SK-N-SH (cell line): ENCODE measurements around the gene ELP4. TPM values are rescaled to one million over a fixed set of nuclear protein-coding genes. Genes with fewer than 3 reads are reported as not detected.

Source experiments
- CTCF ChIA-PET: fragments of 300-600, 350-600 bp; formaldehyde crosslinking; extraction: SDS; loops from one replicate; lab custom pipeline; 2021; lab: Yijun Ruan, JAX
- POLR2A ChIA-PET: fragments of 350-600 bp; sonication (Branson Sonifier 250); formaldehyde crosslinking; extraction: SDS; loops from one replicate; lab custom pipeline; 2020; ENCODE audit warnings: antibody characterized with exemption, inconsistent platforms; lab: Yijun Ruan, JAX
- DNase-seq: peaks from one replicate; pipeline ENCODE4 v3.0.0; 2012
- H2AFZ ChIP-seq: fragments of 200-600 bp; sonication (generic); 2 replicates; pipeline ENCODE4 v1.8.1; 2016; ENCODE audit warnings: antibody characterized with exemption, mild to moderate bottlenecking, low read depth
- H3F3A ChIP-seq: fragments of 200-600 bp; sonication (generic); replicated peaks from 2 replicates; pipeline ENCODE3; 2016; ENCODE audit warnings: antibody characterized with exemption, mild to moderate bottlenecking; ENCODE audit not compliant: insufficient read depth
- H3K27ac ChIP-seq, 2 experiments: fragments of 200-500 bp in 1 of 2; fragments of 200-600 bp in 1 of 2; sonication (Bioruptor generic) in 1 of 2; sonication (generic), shearing (Covaris generic) in 1 of 2; 2 replicates each; pipeline versions ENCODE4 v1.5.1 to v1.6.1; 2014 to 2016; ENCODE audit warnings: low read depth in 2 of 2, inconsistent platforms in 1 of 2, low read length in 1 of 2, mild to moderate bottlenecking in 1 of 2, mixed read lengths in 1 of 2
- H3K27me3 ChIP-seq: fragments of 200-600 bp; sonication (generic), shearing (Covaris generic); 2 replicates; pipeline ENCODE4 v1.6.1; 2016; ENCODE audit warnings: mixed run types; ENCODE audit not compliant: insufficient read depth
- H3K36me3 ChIP-seq, 2 experiments: fragments of 200-500 bp in 1 of 2; fragments of 200-600 bp in 1 of 2; sonication (Bioruptor generic) in 1 of 2; sonication (generic) in 1 of 2; replicated peaks in 1 of 2; 2 replicates each; pipeline versions ENCODE3 to v1.5.1; 2014 to 2016; ENCODE audit warnings: low read length in 1 of 2, mild to moderate bottlenecking in 1 of 2; ENCODE audit not compliant: insufficient read depth in 2 of 2, control insufficient read depth in 1 of 2
- H3K4me1 ChIP-seq, 2 experiments: fragments of 200-500 bp in 1 of 2; fragments of 200-600 bp in 1 of 2; sonication (Bioruptor generic) in 1 of 2; sonication (generic), shearing (Covaris generic) in 1 of 2; 2 replicates each; pipeline versions ENCODE4 v1.5.1 to v1.6.1; 2014 to 2016; ENCODE audit warnings: low read depth in 1 of 2, low read length in 1 of 2, mixed run types in 1 of 2; ENCODE audit not compliant: insufficient read depth in 2 of 2, control insufficient read depth in 1 of 2
- H3K4me2 ChIP-seq: fragments of 200-600 bp; sonication (generic), shearing (Covaris generic); 2 replicates; pipeline ENCODE4 v1.6.1; 2017; ENCODE audit warnings: mixed run types
- H3K4me3 ChIP-seq, 2 experiments: fragments of 200-500 bp in 1 of 2; fragments of 200-600 bp in 1 of 2; sonication (Bioruptor generic) in 1 of 2; sonication (generic), shearing (Covaris generic) in 1 of 2; 2 replicates each; pipeline versions ENCODE4 v1.5.1 to v1.8.1; 2014 to 2016; ENCODE audit warnings: low read depth in 2 of 2, inconsistent platforms in 1 of 2, low read length in 1 of 2, mild to moderate bottlenecking in 1 of 2, mixed read lengths in 1 of 2, moderate library complexity in 1 of 2
- H3K79me2 ChIP-seq: fragments of 200-600 bp; sonication (generic); 2 replicates; pipeline ENCODE4 v1.8.1; 2017; ENCODE audit warnings: mild to moderate bottlenecking; ENCODE audit not compliant: insufficient read depth
- H3K9ac ChIP-seq: fragments of 200-600 bp; sonication (generic); 2 replicates; pipeline ENCODE4 v1.6.1; 2017; ENCODE audit warnings: mixed run types
- H3K9me2 ChIP-seq: fragments of 200-600 bp; sonication (generic); 2 replicates; pipeline ENCODE4 v1.6.1; 2017; ENCODE audit warnings: mixed run types
- H3K9me3 ChIP-seq: fragments of 200-600 bp; sonication (generic); 2 replicates; pipeline ENCODE4 v1.6.1; 2017; ENCODE audit warnings: mixed run types, mild to moderate bottlenecking, moderate library complexity
- H4K20me1 ChIP-seq: fragments of 200-600 bp; sonication (generic); 2 replicates; pipeline ENCODE4 v1.6.1; 2017; ENCODE audit warnings: mild to moderate bottlenecking, mixed run types; ENCODE audit not compliant: insufficient read depth
- ELF1 ChIP-seq: IDR thresholded peaks from 2 replicates; pipeline ENCODE4 v1.4.0; 2012
- FOSL2 ChIP-seq: IDR thresholded peaks from 2 replicates; pipeline ENCODE4 v1.4.0; 2012; ENCODE audit warnings: low read depth, mild to moderate bottlenecking, moderate library complexity, borderline replicate concordance
- FOXM1 ChIP-seq: IDR thresholded peaks from 2 replicates; pipeline ENCODE4 v1.4.0; 2012; ENCODE audit warnings: low read depth, mild to moderate bottlenecking
- GABPA ChIP-seq: IDR thresholded peaks from 2 replicates; pipeline ENCODE4 v1.4.0; 2012; ENCODE audit warnings: low read depth, mild to moderate bottlenecking
- MEF2A ChIP-seq: IDR thresholded peaks from 2 replicates; pipeline ENCODE4 v1.4.0; 2012; ENCODE audit warnings: low read depth, borderline replicate concordance
- MXI1 ChIP-seq: IDR thresholded peaks from 2 replicates; pipeline ENCODE4 v1.6.1; 2012; ENCODE audit warnings: mild to moderate bottlenecking, low read depth, low read length, improper control_type of control experiment
- NFIC ChIP-seq: IDR thresholded peaks from 2 replicates; pipeline ENCODE4 v1.4.0; 2012; ENCODE audit warnings: borderline replicate concordance
- NRF1 ChIP-seq: IDR thresholded peaks from 2 replicates; pipeline ENCODE4 v1.6.1; 2012; ENCODE audit warnings: low read depth, mild to moderate bottlenecking, low read length
- PBX3 ChIP-seq: IDR thresholded peaks from 2 replicates; pipeline ENCODE4; 2012
- POLR2AphosphoS5 ChIP-seq: IDR thresholded peaks from 2 replicates; pipeline ENCODE4 v1.6.1; 2012; ENCODE audit warnings: low read depth, low read length
- REST ChIP-seq: IDR thresholded peaks from 2 replicates; pipeline ENCODE4 v1.6.1; 2012; ENCODE audit warnings: mild to moderate bottlenecking, low read depth, low read length, moderate library complexity
- RFX5 ChIP-seq: IDR thresholded peaks from 2 replicates; pipeline ENCODE4 v1.6.1; 2012; ENCODE audit warnings: mild to moderate bottlenecking, improper control_type of control experiment, low read length
- SMC3 ChIP-seq: IDR thresholded peaks from 2 replicates; pipeline ENCODE4 v1.6.1; 2012; ENCODE audit warnings: low read depth, low read length, improper control_type of control experiment
- TCF12 ChIP-seq: IDR thresholded peaks from 2 replicates; pipeline ENCODE4 v1.4.0; 2012
- TEAD4 ChIP-seq: IDR thresholded peaks from 2 replicates; pipeline ENCODE4 v1.4.0; 2012; ENCODE audit warnings: mild to moderate bottlenecking, borderline replicate concordance; ENCODE audit not compliant: insufficient read depth
- USF2 ChIP-seq: fragments of 150-350 bp; IDR thresholded peaks from 2 replicates; pipeline ENCODE4 v1.6.1; 2017; ENCODE audit warnings: antibody characterized with exemption, low read length, low read depth, borderline replicate concordance
- WGBS: methylation state at CpG from one replicate; pipeline ENCODE4 v1.1.6; 2017; ENCODE audit warnings: low lambda C conversion rate; 5-methylcytosine and 5-hydroxymethylcytosine counted together
- polyA plus RNA-seq, 3 experiments: library from polyadenylated mRNA; depleted of rRNA; stranded (reverse); fragments of >200 nt; gene quantifications; 2 replicates each; pipeline ENCODE4 v1.2.3, GENCODE V29; 2012
- TF ChIP-seq, protein P1 (sequence below): IDR thresholded peaks from 2 replicates; pipeline ENCODE4 v1.4.0; 2012; ENCODE audit warnings: low read depth, borderline replicate concordance

The ELP4 gene
- polyA plus RNA-seq, 1 of the 3 experiments (the other 2 are of a cell fraction): 7.0 TPM

- Histone ChIP-seq H3K27me3 (no peaks in the 10 kb centered on the region), H3K9me2 (no peaks in the 10 kb centered on the region), H3K36me3 (no peaks in the 10 kb centered on the region), H2AFZ (no peak overlapping the region), H3K4me2 (no peak overlapping the region), H3K4me1 (no peaks in the 10 kb centered on the region; a peak in 1 of 4 replicates), H3K4me3 (no peak overlapping the region), H4K20me1 (no peaks in the 10 kb centered on the region), H3K9me3 (no peaks in the 10 kb centered on the region), H3K27ac (no peak overlapping the region), H3K9ac (no peak overlapping the region), H3F3A (peaks cover 8% of the 10 kb centered on the region), H3K79me2 (no peaks in the 10 kb centered on the region)
- DNase-seq: no peak
- 86% methylated on average over 2 of the region's 2 CpGs for WGBS
- TF ChIP-seq POLR2AphosphoS5 (no peak), SMC3 (no peak), USF2 (no peak), ELF1 (no peak), FOXM1 (no peak), NFIC (no peak), MXI1 (no peak), TCF12 (no peak), MEF2A (no peak), PBX3 (no peak), NRF1 (no peak)
- CTCF ChIA-PET: no interaction called here
- POLR2A ChIA-PET: no interaction called here
Observed at GRCh38 chr11:31690041-31690440, 180.5 kb downstream of the ELP4 start.

DNA sequence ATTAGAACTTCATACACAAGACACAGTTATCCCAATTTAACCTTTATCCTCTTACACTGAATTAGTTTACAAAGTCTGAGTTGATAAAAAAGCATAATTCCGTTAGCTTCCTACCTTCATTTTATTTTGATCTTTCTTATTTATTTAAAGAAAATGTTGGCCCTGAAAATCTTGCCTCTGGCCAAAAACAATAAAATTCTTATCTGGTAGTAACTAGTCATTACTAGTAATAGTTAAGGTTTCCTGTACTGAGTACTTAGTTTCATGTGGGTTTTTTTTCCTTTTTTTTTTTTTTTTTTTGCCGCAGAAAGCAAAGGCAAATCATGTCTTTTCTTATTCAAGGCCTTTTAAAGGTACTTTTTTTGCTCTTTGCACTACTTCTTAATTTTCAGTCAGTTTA, 180.9 kb downstream of the ELP4 start:
- no peak for DNase-seq
- Histone ChIP-seq H3K79me2 (no peaks in the 10 kb centered on the region), H3K4me1 (no peaks in the 10 kb centered on the region; a peak in 1 of 4 replicates), H3F3A (peaks cover 8% of the 10 kb centered on the region), H3K9me2 (no peaks in the 10 kb centered on the region), H3K9me3 (no peaks in the 10 kb centered on the region), H4K20me1 (no peaks in the 10 kb centered on the region), H3K27me3 (no peaks in the 10 kb centered on the region), H3K4me3 (no peak overlapping the region), H3K9ac (no peak overlapping the region), H2AFZ (no peak overlapping the region), H3K36me3 (no peaks in the 10 kb centered on the region), H3K27ac (no peak overlapping the region), H3K4me2 (no peak overlapping the region)
- ChIA-PET CTCF (no interaction called here), POLR2A (no interaction called here)
- WGBS: 95% methylated on average over 2 of the region's 2 CpGs
- TF ChIP-seq FOXM1: no peak
- TF ChIP-seq GABPA: no peak
- no peak for TF ChIP-seq TEAD4
- TF ChIP-seq FOSL2: no peak
- TF ChIP-seq POLR2AphosphoS5: no peak
- TF ChIP-seq NFIC: no peak
- TF ChIP-seq RFX5: no peak
- no peak for TF ChIP-seq ELF1
- TF ChIP-seq, protein P1, sequence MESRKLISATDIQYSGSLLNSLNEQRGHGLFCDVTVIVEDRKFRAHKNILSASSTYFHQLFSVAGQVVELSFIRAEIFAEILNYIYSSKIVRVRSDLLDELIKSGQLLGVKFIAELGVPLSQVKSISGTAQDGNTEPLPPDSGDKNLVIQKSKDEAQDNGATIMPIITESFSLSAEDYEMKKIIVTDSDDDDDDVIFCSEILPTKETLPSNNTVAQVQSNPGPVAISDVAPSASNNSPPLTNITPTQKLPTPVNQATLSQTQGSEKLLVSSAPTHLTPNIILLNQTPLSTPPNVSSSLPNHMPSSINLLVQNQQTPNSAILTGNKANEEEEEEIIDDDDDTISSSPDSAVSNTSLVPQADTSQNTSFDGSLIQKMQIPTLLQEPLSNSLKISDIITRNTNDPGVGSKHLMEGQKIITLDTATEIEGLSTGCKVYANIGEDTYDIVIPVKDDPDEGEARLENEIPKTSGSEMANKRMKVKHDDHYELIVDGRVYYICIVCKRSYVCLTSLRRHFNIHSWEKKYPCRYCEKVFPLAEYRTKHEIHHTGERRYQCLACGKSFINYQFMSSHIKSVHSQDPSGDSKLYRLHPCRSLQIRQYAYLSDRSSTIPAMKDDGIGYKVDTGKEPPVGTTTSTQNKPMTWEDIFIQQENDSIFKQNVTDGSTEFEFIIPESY: no peak
- TF ChIP-seq REST: no peak
